MCF 10A (cell line): ENCODE results near the gene IPO13. TPM values are rescaled to one million over a fixed set of nuclear protein-coding genes. Genes with fewer than 3 reads are reported as not detected.

ENCODE experiments used
- BruUV-seq: library from RNA; stranded (reverse); fragments of 400-500 nt; replicated peaks from 2 replicates; lab custom pipeline; 2021; lab: Mats Ljungman, UMichigan
- CTCF ChIA-PET: fragments of 300-600 bp; sonication (Branson Sonifier 250); formaldehyde crosslinking; extraction: SDS; loops from one replicate; lab custom pipeline; 2021; ENCODE audit warnings: antibody characterized with exemption, inconsistent platforms; lab: Yijun Ruan, JAX
- POLR2A ChIA-PET: fragments of 300-600, 350-650 bp; sonication (Branson Sonifier 250); formaldehyde crosslinking; extraction: SDS; loops from one replicate; lab custom pipeline; 2020; ENCODE audit warnings: antibody characterized with exemption, inconsistent platforms; lab: Yijun Ruan, JAX
- DNase-seq: peaks from one replicate; pipeline ENCODE4 v3.0.0-alpha.2; 2018; ENCODE audit not compliant: unreplicated experiment
- H3K27ac Mint-ChIP-seq: one replicate; pipeline ENCODE4 v1.8.0; 2022; ENCODE audit warnings: mild to moderate bottlenecking, low read depth, mixed read lengths; ENCODE audit not compliant: unreplicated experiment
- H3K27me3 Mint-ChIP-seq: one replicate; pipeline ENCODE4 v1.8.0; 2022; ENCODE audit warnings: mixed read lengths; ENCODE audit not compliant: insufficient read depth, unreplicated experiment
- H3K36me3 Mint-ChIP-seq: one replicate; pipeline ENCODE4 v1.8.0; 2022; ENCODE audit warnings: mild to moderate bottlenecking, moderate library complexity, mixed read lengths; ENCODE audit not compliant: insufficient read depth, unreplicated experiment
- H3K4me1 Mint-ChIP-seq: one replicate; pipeline ENCODE4 v1.8.0; 2022; ENCODE audit warnings: mixed read lengths; ENCODE audit not compliant: insufficient read depth, unreplicated experiment
- H3K4me3 Mint-ChIP-seq: one replicate; pipeline ENCODE4 v1.8.0; 2022; ENCODE audit warnings: mild to moderate bottlenecking, moderate library complexity, mixed read lengths; ENCODE audit not compliant: unreplicated experiment
- H3K9me3 Mint-ChIP-seq: one replicate; pipeline ENCODE4 v1.8.0; 2022; ENCODE audit warnings: mixed read lengths; ENCODE audit not compliant: unreplicated experiment
- intact Hi-C: fragments of 100-400 bp; cut with micrococcal nuclease; formaldehyde crosslinking; loops from 2 replicates; pipeline ENCODE4 v1.14.1; 2022
- total RNA-seq: library from RNA; stranded (reverse); gene quantifications from 2 replicates; pipeline ENCODE4 v1.2.3, GENCODE V29; 2022
- TF ChIP-seq, protein P1 (sequence below): fragments of 200-600 bp; IDR thresholded peaks from one replicate; pipeline ENCODE4 v1.8.0; 2022; ENCODE audit warnings: antibody characterized with exemption, mild to moderate bottlenecking; ENCODE audit not compliant: unreplicated experiment

The IPO13 gene
- total RNA-seq, 1 experiment from 2014 or later: 23.9 TPM

DNA sequence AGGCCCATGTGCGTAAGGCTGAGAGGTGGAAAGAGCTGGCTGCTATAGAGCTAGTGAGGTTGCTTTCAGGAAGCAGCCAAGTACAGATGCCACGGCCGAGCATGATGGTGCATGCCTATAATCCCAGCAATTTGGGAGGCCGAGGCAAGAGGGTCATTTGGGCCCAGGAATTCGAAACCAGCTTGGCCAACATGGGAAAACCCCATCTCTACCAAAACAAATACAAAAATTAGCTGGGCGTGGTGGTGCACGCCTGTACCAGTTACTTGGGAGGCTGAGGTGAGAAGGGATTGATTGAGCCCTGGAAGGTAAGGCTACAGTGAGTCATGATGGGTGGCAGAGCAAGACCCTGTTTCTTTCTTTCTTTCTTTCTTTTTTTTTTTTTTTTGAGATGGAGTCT is 47.3 kb downstream of the IPO13 start:
- Mint-ChIP-seq H3K36me3 (peaks cover 20% of the 10 kb centered on the region), H3K27ac (no peak overlapping the region), H3K4me1 (no peaks in the 10 kb centered on the region), H3K27me3 (no peaks in the 10 kb centered on the region), H3K4me3 (no peak overlapping the region), H3K9me3 (no peaks in the 10 kb centered on the region)
- intact Hi-C loops: no loop called here
- CTCF ChIA-PET: interaction anchor here (0.6 to 5.0 kb wide), 4 partner anchors 11 to 429 kb away, joined by 3 to 36 read pairs (median 10); no protein-coding TSS in a partner anchor
- TF ChIP-seq, protein P1, sequence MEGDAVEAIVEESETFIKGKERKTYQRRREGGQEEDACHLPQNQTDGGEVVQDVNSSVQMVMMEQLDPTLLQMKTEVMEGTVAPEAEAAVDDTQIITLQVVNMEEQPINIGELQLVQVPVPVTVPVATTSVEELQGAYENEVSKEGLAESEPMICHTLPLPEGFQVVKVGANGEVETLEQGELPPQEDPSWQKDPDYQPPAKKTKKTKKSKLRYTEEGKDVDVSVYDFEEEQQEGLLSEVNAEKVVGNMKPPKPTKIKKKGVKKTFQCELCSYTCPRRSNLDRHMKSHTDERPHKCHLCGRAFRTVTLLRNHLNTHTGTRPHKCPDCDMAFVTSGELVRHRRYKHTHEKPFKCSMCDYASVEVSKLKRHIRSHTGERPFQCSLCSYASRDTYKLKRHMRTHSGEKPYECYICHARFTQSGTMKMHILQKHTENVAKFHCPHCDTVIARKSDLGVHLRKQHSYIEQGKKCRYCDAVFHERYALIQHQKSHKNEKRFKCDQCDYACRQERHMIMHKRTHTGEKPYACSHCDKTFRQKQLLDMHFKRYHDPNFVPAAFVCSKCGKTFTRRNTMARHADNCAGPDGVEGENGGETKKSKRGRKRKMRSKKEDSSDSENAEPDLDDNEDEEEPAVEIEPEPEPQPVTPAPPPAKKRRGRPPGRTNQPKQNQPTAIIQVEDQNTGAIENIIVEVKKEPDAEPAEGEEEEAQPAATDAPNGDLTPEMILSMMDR: no peak
- BruUV-seq: no TSS peak
- DNase-seq: peak; percentile 27
- POLR2A ChIA-PET: interaction anchor here (0.9 to 1.3 kb wide), 2 partner anchors 41 to 43 kb away, joined by 3 read pairs; no protein-coding TSS in a partner anchor

DNA sequence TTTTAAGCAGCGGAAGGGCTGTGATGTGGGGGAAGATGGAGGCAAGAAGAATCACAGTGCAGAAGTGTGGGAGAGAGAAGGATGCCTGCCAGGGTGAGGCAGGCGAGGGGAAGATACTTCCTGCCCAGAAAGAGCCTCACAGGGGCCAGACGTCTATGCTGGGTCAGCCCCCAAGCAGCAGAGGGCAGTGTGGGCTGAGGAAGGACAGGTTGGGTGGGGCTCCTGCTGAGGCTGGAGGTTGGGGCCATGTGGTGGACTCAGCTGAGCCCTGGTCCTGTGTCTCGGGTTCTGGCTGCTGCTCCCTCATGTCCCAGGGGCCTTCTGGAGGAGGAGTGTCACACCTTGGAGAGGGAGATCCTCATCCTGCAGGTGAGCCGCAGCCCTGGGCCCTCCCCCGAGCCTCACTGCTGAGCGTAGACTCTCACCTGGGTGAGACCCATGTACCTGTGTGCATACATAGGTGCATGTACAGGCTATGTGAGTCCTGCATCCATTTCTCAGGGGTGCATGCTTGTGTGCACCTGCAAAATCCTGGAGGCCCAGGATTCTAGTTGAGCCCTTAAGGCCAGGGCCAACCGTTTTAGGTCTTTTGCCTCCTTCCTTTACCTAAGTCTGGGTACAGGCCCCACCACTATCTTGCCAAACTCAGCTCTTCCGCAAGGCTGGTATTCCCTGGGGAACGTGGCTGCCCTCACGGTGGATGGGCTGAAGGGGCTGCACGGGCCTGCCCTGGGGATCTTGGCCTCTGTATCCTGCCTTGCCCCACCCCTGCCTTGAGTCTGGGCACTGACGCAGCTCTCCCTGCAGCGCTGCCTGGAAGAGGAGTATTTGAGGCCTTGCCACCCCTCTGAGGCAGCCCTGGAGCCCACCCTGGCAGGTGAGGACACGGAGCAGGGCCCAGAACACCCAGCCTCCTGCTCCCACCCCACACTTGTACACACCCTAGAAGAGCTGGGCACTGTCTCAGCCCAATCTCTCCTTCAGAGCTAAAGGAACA is 48.3 kb downstream of the IPO13 start:
- no peak overlapping the region for H3K27ac Mint-ChIP-seq
- no TSS peak for BruUV-seq
- CTCF ChIA-PET: interaction anchor here (0.6 to 5.0 kb wide), 4 partner anchors 10 to 53 kb away, joined by 3 to 36 read pairs (median 10); no protein-coding TSS in a partner anchor
- DNase-seq: peak; percentile 39
- POLR2A ChIA-PET: interaction anchor here (0.5 kb wide), 1 partner anchor 496 kb away, joined by 3 read pairs; no protein-coding TSS in a partner anchor
- intact Hi-C loops: no loop called here
- TF ChIP-seq, protein P1: peak; percentile 24
- no peaks in the 10 kb centered on the region for H3K4me1 Mint-ChIP-seq
- no peaks in the 10 kb centered on the region for H3K9me3 Mint-ChIP-seq
- no peak overlapping the region for H3K4me3 Mint-ChIP-seq
- H3K36me3 Mint-ChIP-seq: peaks cover 25% of the 10 kb centered on the region
- no peaks in the 10 kb centered on the region for H3K27me3 Mint-ChIP-seq

DNA sequence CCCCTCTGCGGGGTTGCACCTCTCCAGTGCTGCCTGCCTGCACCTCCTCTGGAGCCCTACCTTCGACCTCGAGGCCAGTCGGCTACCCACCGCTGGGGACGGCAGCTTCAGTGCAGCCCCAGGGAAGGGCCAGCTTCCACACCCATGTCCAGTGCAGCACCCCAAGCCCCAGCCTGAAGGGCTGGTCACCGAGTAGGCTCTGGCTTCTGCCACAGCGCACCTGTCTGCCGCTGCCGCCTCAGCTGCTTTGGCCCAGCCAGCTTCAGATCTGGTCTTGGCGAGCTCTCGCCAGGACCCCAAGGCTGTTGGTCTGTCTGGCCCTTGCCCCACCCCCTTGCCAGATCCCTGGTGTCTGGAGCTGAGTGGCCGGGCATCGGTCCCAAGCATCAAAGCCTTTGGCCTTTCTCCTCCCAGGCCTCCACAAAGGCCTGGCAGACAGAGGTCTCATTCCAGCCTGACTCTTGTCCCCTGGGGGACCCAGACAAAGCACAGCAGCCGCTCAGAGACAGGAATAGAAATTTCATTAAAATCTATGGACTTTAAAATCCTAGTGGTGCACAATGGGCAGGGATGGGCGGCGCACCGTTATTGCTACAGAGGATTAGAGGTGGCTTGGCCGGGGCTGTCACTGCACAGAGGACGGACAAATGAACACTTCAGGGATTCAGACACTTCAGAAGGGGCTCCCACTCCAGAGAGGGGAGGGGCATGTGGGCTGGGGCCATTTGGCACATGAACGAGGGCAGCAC is 49.4 kb downstream of the IPO13 start:
- H3K27me3 Mint-ChIP-seq: no peaks in the 10 kb centered on the region
- peaks cover 27% of the 10 kb centered on the region for H3K36me3 Mint-ChIP-seq
- POLR2A ChIA-PET: interaction anchor here (0.5 kb wide), 1 partner anchor 497 kb away, joined by 3 read pairs; no protein-coding TSS in a partner anchor
- intact Hi-C loops: no loop called here
- CTCF ChIA-PET: interaction anchor here (0.6 to 5.0 kb wide), 3 partner anchors 9 to 41 kb away, joined by 3 to 36 read pairs (median 5); no protein-coding TSS in a partner anchor
- DNase-seq: no peak
- H3K9me3 Mint-ChIP-seq: no peaks in the 10 kb centered on the region
- no TSS peak for BruUV-seq
- H3K4me1 Mint-ChIP-seq: no peaks in the 10 kb centered on the region
- TF ChIP-seq, protein P1: no peak
- H3K4me3 Mint-ChIP-seq: no peak overlapping the region
- no peak overlapping the region for H3K27ac Mint-ChIP-seq
